GM06990 (cell line): ENCODE measurements around the gene MAP4.

Experiments used
- DNase-seq: peaks from one replicate; pipeline ENCODE4 v3.0.0-alpha.2; 2011; ENCODE audit not compliant: insufficient read length; ENCODE audit errors: extremely low read depth
- H3K27me3 ChIP-seq: replicated peaks from 2 replicates; pipeline ENCODE4 v1.6.0; 2011; ENCODE audit warnings: low read length; ENCODE audit not compliant: control insufficient read depth, insufficient read depth
- H3K36me3 ChIP-seq: 2 replicates; pipeline ENCODE4 v1.5.1; 2011; ENCODE audit warnings: low read length; ENCODE audit not compliant: control insufficient read depth, insufficient read depth
- H3K4me3 ChIP-seq: replicated peaks from 2 replicates; pipeline ENCODE4 v1.5.1; 2011; ENCODE audit warnings: low read depth, mild to moderate bottlenecking, control low read depth, low read length
- TF ChIP-seq, protein P1 (sequence below): IDR thresholded peaks from 2 replicates; pipeline ENCODE4 v1.5.1; 2011; ENCODE audit warnings: low read length, control low read depth, mild to moderate bottlenecking, inconsistent platforms; ENCODE audit not compliant: insufficient read depth, poor library complexity, severe bottlenecking

MAP4 gene

GRCh38 chr3:47899495-47900108 lies 116.6 kb downstream of the MAP4 start:
- H3K36me3 ChIP-seq: no peaks in the 10 kb centered on the region; the same call in none of the 2 replicates
- no peak overlapping the region for H3K4me3 ChIP-seq
- TF ChIP-seq, protein P1, sequence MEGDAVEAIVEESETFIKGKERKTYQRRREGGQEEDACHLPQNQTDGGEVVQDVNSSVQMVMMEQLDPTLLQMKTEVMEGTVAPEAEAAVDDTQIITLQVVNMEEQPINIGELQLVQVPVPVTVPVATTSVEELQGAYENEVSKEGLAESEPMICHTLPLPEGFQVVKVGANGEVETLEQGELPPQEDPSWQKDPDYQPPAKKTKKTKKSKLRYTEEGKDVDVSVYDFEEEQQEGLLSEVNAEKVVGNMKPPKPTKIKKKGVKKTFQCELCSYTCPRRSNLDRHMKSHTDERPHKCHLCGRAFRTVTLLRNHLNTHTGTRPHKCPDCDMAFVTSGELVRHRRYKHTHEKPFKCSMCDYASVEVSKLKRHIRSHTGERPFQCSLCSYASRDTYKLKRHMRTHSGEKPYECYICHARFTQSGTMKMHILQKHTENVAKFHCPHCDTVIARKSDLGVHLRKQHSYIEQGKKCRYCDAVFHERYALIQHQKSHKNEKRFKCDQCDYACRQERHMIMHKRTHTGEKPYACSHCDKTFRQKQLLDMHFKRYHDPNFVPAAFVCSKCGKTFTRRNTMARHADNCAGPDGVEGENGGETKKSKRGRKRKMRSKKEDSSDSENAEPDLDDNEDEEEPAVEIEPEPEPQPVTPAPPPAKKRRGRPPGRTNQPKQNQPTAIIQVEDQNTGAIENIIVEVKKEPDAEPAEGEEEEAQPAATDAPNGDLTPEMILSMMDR: no peak
- no peaks in the 10 kb centered on the region for H3K27me3 ChIP-seq
- DNase-seq: no peak

GRCh38 chr3:47897954-47898353 lies 118.3 kb downstream of the MAP4 start:
- Histone ChIP-seq H3K36me3 (no peaks in the 10 kb centered on the region; the same call in none of the 2 replicates), H3K27me3 (no peaks in the 10 kb centered on the region), H3K4me3 (no peak overlapping the region)
- TF ChIP-seq, protein P1: no peak
- DNase-seq: no peak

DNA sequence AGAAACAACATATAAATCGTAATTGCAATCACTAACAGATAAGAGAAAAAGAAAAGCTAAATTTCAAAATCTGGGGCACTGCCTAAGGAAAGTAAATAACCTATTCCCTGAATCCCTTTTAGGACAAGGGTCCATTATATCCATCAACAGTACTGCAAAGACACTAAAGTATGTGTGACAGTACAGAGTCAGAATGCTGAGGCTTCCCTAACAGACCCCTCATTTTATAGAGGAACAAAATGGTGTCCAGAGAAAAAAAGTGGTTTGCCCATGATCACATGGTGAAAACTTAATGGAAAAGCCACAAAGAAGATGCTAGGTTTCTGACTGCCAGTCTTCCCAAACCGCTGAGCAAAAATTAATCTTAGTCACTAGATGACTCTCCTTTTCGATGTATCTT lies 119.5 kb downstream of the MAP4 start:
- DNase-seq: no peak
- no peaks in the 10 kb centered on the region for H3K27me3 ChIP-seq
- H3K4me3 ChIP-seq: no peak overlapping the region
- peaks cover 5% of the 10 kb centered on the region for H3K36me3 ChIP-seq
- TF ChIP-seq, protein P1: no peak

GRCh38 chr3:47895241-47895640 lies 121.0 kb downstream of the MAP4 start:
- Histone ChIP-seq H3K36me3 (peaks cover 15% of the 10 kb centered on the region), H3K4me3 (no peak overlapping the region), H3K27me3 (no peaks in the 10 kb centered on the region)
- TF ChIP-seq, protein P1: no peak
- DNase-seq: no peak

DNA sequence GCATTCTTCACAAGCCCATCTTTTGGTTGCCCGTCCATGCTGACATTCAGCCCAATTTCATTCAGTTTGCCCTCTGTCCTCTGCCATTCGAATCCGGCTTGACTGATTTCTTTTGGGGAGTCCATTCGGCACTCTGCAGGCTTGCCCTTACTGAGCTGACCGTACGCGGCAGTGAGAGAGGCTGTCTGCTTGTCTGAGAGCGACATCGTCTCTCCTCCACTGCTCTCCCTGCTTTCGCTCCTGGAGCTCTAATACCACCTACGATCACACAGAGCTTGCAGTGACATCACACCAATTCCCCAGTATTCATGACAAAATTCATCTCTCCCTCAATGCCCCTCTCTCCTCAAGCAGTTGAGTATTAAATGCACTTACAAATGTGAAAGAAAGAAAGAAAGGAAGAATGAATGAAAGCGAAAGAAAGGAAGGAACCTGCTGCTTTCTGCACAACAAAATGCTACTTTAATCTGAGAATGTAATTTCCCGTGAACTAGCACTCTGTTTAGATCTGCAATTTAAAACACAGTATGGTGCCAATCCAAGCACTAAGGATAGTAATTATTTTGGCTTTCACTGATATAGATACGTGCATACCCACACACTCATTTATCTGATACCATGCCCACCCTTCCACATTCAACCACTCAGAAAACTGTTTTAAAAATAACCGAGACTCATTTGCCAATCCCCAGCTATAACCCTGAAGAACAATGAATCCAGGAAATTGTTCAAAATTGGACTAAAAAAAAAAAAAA lies 123.8 kb downstream of the MAP4 start:
- Histone ChIP-seq H3K36me3 (peaks cover 15% of the 10 kb centered on the region), H3K4me3 (no peak overlapping the region), H3K27me3 (no peaks in the 10 kb centered on the region)
- no peak for DNase-seq
- TF ChIP-seq, protein P1: no peak
